Measurements from ENCODE around the gene METRN.
A peak's percentile ranks its signal among the peaks of the same experiment; 100 is the strongest.

Gene METRN

GRCh38 chr16:695355-696089 lies 19.4 kb upstream of the METRN start:
- FAIRE-seq = peak; percentile 83
- TF ChIP-seq TAF1 (IDR thresholded peaks at IDR 0.05; ENCODE audit: borderline replicate concordance, low read depth, low read length) = no peak
- 0 out of 2 replicates have a peak, but pooled peaks have one; percentile 36 for TF ChIP-seq POLR2AphosphoS5 (IDR thresholded peaks at IDR 0.05; ENCODE audit: low read depth, low read length)
- peak; percentile 41; the same call in 1 of the 2 replicates for TF ChIP-seq POLR2A (IDR thresholded peaks at IDR 0.05; ENCODE audit: low read depth, low read length)
- peak; percentile 80 for DNase-seq (ENCODE audit: insufficient read length)

DNA sequence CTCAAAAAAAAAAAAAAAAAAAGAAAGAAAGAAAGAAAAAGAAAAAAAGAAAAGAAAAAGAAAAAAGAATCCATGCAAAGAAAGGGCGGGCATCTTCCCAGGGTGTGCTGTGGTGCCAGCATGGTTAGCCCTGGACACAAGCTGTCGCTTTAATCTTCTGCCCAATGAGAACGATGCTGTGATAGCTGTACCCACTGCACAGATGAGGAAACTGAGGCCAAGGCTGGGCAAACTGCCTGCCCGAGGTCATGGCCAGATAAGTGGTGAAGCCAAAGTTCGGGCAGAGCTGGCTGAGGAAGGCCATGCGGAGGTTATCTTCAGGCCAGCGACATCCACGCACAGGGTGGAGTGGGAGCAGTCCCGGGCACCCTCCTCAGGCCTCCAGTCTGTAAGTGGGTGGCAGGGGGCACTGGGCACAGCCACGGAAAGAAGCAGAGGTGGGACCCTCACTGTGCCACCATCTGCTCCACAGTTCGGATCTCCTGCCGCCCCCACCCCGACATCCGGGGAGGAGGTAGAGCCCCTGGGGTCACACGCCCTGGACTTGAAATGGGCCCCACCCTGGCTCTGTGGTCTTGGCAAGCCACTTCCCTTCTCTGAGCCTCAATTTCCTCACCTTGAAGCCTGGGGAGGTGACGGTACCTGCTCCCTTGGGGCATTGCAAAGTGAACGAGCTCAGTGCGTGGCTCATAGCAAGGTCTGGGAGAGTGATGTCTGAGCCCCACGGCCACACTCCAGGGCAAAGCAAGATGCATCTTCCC lies 15.8 kb upstream of the METRN start:
- DNase-seq (ENCODE audit: insufficient read length) = no peak
- no peak for FAIRE-seq
- TF ChIP-seq TAF1 (IDR thresholded peaks at IDR 0.05; ENCODE audit: borderline replicate concordance, low read depth, low read length) (no peak), POLR2AphosphoS5 (IDR thresholded peaks at IDR 0.05; ENCODE audit: low read depth, low read length) (no peak), POLR2A (IDR thresholded peaks at IDR 0.05; ENCODE audit: low read depth, low read length) (no peak)

DNA sequence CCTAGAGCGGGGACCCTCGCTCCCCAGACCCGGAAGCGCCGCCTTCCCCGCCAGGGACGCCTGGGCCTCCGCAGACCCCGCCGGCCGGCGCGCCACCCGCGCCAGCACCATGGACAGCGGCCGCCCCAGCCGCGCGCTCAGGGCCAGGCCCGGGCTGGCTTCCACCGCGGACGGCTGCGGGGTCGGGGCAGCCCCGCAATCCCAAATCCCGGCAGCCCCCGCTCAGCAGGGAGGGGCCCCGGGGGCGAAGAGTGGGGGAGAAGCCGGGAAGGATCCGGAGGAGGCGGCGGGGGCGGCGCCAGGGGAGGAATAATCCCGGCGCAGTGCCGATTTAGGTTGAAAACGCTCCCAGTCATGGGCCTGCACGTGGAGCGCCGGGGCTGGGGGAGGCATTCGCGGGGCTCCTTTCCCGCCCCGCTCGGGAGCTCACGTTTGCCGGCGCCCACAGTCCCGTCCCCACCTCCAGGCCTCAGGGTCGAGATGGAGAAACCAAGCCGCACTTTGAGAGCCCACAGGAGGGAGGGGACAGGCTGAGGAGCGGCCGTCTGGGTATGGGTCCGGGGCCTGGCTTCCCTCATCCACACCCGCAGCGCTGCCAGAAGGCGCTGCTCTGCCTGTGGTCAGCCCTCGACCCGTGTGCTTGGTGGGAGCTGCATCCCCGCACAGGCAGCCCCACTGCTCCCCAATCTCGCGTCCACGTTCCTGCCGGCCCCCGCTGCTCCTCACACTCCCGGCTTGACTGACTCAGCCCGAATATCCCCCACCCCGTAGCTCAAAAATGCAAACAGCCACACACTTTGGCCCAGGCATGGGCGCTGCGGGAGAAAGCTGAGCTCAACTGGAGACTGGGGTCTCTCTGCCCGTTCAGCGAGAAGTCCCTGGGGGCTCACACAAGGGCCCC lies 14.0 kb upstream of the METRN start:
- DNase-seq (ENCODE audit: insufficient read length) = no peak

DNA sequence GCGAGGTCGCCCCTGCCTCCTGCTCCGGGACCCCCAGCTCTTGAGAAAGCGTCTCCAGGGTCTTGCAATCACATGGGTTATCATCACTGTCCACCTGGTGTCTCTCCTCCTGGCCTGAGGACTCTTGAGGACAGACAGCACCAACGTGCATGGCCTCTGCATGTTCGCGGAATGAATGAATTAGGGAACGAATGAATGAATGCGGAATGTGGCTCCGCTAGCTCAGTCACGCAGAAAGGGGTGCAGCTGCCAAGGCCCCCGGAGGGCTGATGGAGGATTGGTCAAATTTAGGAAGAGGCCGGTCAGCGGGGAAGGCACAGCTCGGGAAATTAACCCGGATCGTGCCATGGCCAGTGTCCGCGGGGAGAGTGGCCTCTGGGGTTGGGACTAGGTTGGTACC lies 12.6 kb upstream of the METRN start:
- DNase-seq (ENCODE audit: insufficient read length) (no peak), FAIRE-seq (no peak)
- TF ChIP-seq TAF1 (IDR thresholded peaks at IDR 0.05; ENCODE audit: borderline replicate concordance, low read depth, low read length) (no peak), POLR2A (IDR thresholded peaks at IDR 0.05; ENCODE audit: low read depth, low read length) (no peak), POLR2AphosphoS5 (IDR thresholded peaks at IDR 0.05; ENCODE audit: low read depth, low read length) (no peak)

More for the DNA sequence above, 14.0 kb upstream of the METRN start:
- TF ChIP-seq TAF1 (IDR thresholded peaks at IDR 0.05; ENCODE audit: borderline replicate concordance, low read depth, low read length) (no peak), POLR2AphosphoS5 (IDR thresholded peaks at IDR 0.05; ENCODE audit: low read depth, low read length) (no peak), POLR2A (IDR thresholded peaks at IDR 0.05; ENCODE audit: low read depth, low read length) (no peak)
- FAIRE-seq = no peak

DNA sequence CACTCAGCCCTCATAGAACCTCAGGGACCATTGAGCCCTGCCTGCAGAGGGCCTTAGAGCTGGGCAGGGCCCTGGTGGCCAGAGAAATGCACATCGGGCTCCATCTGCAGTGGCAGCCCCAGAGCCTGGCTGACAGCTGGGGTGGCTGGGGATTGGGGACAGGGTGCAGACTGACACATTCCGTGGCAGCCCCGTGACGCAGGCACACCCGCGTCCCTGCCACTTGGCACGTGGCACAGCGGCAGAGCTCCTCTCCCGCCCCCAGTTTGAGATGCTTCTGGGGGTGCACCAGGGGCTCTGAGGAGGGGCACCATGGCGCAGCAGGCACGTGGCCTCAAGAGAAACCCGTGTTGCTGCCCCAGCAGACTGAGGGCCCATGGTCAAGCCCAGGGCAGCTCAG lies 11.5 kb upstream of the METRN start:
- TF ChIP-seq POLR2A (IDR thresholded peaks at IDR 0.05; ENCODE audit: low read depth, low read length) (no peak), POLR2AphosphoS5 (IDR thresholded peaks at IDR 0.05; ENCODE audit: low read depth, low read length) (no peak)
- DNase-seq (ENCODE audit: insufficient read length) (no peak), FAIRE-seq (no peak)

DNA sequence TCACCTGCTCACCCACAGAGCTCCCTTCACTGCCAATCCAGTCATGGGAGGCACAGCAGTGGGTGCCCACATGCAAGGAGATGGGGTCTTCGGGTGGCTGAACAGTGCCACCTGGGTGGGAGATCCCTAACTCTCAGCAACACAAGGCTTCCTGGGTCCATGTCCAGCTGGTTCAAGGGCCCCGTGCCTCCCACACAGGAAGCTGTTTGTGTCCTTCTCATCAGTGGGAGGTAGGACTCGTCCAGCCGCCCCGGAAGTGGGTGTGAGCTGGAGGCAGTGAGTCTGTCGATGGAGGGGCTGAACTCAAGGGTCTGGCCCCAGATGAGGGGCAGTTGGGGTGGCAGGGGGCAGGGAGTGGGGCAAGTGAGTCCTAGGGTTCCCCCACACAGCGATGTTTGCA lies 10.9 kb upstream of the METRN start:
- FAIRE-seq = no peak
- no peak for DNase-seq (ENCODE audit: insufficient read length)
- no peak for TF ChIP-seq POLR2A (IDR thresholded peaks at IDR 0.05; ENCODE audit: low read depth, low read length)

- TF ChIP-seq TAF1 (IDR thresholded peaks at IDR 0.05; ENCODE audit: borderline replicate concordance, low read depth, low read length) = no peak
- TF ChIP-seq POLR2A (IDR thresholded peaks at IDR 0.05; ENCODE audit: low read depth, low read length) = no peak
- no peak for TF ChIP-seq POLR2AphosphoS5 (IDR thresholded peaks at IDR 0.05; ENCODE audit: low read depth, low read length)
- no peak for FAIRE-seq
Measured at GRCh38 chr16:704552-705380, 10.2 kb upstream of the METRN start.

GRCh38 chr16:705431-706188 lies 9.3 kb upstream of the METRN start, which contains the start of gene FBXL16:
TSS of gene FBXL16 (minus strand) at chr16:705801. CDS start at chr16:697405, 8,396 bp downstream.
- FAIRE-seq (no peak), DNase-seq (ENCODE audit: insufficient read length) (no peak)
- TF ChIP-seq TAF1 (IDR thresholded peaks at IDR 0.05; ENCODE audit: borderline replicate concordance, low read depth, low read length) = no peak
- no peak for TF ChIP-seq POLR2A (IDR thresholded peaks at IDR 0.05; ENCODE audit: low read depth, low read length)
- TF ChIP-seq POLR2AphosphoS5 (IDR thresholded peaks at IDR 0.05; ENCODE audit: low read depth, low read length) = no peak

More at GRCh38 chr16:704552-705380, 10.2 kb upstream of the METRN start:
- DNase-seq (ENCODE audit: insufficient read length) = no peak

GRCh38 chr16:706189-707061 lies 8.5 kb upstream of the METRN start:
- TF ChIP-seq POLR2AphosphoS5 (IDR thresholded peaks at IDR 0.05; ENCODE audit: low read depth, low read length) = no peak
- TF ChIP-seq TAF1 (IDR thresholded peaks at IDR 0.05; ENCODE audit: borderline replicate concordance, low read depth, low read length) = no peak
- TF ChIP-seq POLR2A (IDR thresholded peaks at IDR 0.05; ENCODE audit: low read depth, low read length) = no peak
- FAIRE-seq = no peak
- no peak for DNase-seq (ENCODE audit: insufficient read length)

Measured in GM12892 (cell line).